ENCODE data around the gene SYTL3. TPM values are rescaled to one million over a fixed set of nuclear protein-coding genes. Genes with fewer than 3 reads are reported as not detected.

The SYTL3 gene
- total RNA-seq, 4 donors from 2014 or later, result 2.4 to 6.4 (median 2.9) TPM

DNA sequence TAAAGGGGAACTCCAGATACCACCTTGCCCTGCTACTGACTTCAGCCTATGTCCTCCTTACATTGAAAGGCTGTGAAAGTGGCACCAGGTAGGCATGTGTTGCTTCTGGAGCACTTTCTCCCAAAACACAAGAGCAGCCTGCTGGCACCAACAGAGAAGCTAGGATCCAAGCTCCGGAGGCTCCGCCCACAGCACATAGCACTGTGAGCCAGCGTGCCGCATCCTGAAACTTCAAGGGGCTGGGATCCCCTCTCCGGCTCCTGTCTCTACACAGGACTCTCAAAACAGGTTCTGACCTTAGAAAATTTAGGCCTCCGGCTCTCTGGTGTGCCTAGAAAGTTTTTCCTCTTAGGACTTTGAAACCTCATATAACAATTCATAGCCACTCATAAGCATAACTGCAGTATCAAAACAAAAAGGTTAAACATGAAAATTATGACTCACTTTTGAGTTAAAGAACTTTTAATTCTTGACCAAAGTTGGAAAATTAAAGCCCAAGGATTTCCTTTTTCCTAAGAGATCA is 128.2 kb downstream of the SYTL3 start:
- WGBS, 2 donors (ENCODE audit: low coverage in 1 of 2), result 45 to 62% methylated on average over 4 to 6 of the region's 6 CpGs
- no peaks in the 10 kb centered on the region for H3K27me3 ChIP-seq
- H3K4me1 ChIP-seq, result peaks cover 7 to 64% (median 33%) of the 10 kb centered on the region in 4 donors
- no peak overlapping the region for H3K4me3 ChIP-seq
- peaks cover 0 to 31% (median 13%) of the 10 kb centered on the region in 4 donors for H3K36me3 ChIP-seq
- peak; percentile 52 for DNase-seq
- H3K27ac ChIP-seq, result peak overlapping the region; percentile 56 to 71 (median 69)
- no peaks in the 10 kb centered on the region for H3K9me3 ChIP-seq
- TF ChIP-seq EP300 (IDR thresholded peaks at IDR 0.05; ENCODE audit: low read depth) (no peak), POLR2AphosphoS5 (IDR thresholded peaks at IDR 0.05) (no peak), POLR2A (IDR thresholded peaks at IDR 0.05) (no peak)
- TF ChIP-seq, protein P1, sequence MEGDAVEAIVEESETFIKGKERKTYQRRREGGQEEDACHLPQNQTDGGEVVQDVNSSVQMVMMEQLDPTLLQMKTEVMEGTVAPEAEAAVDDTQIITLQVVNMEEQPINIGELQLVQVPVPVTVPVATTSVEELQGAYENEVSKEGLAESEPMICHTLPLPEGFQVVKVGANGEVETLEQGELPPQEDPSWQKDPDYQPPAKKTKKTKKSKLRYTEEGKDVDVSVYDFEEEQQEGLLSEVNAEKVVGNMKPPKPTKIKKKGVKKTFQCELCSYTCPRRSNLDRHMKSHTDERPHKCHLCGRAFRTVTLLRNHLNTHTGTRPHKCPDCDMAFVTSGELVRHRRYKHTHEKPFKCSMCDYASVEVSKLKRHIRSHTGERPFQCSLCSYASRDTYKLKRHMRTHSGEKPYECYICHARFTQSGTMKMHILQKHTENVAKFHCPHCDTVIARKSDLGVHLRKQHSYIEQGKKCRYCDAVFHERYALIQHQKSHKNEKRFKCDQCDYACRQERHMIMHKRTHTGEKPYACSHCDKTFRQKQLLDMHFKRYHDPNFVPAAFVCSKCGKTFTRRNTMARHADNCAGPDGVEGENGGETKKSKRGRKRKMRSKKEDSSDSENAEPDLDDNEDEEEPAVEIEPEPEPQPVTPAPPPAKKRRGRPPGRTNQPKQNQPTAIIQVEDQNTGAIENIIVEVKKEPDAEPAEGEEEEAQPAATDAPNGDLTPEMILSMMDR (IDR thresholded peaks at IDR 0.05), result no peak
- in situ Hi-C loops (cut with MboI; ENCODE audit: low pct_ligation_motif_present in 1 of 4, low pct_unique_long_range_greater_than_20kb in 1 of 4, low sequenced_read_pairs in 3 of 4), result no loop called here
- intact Hi-C loops (cut with DNase I; ENCODE audit: low total_unique reads), result no loop called here

DNA sequence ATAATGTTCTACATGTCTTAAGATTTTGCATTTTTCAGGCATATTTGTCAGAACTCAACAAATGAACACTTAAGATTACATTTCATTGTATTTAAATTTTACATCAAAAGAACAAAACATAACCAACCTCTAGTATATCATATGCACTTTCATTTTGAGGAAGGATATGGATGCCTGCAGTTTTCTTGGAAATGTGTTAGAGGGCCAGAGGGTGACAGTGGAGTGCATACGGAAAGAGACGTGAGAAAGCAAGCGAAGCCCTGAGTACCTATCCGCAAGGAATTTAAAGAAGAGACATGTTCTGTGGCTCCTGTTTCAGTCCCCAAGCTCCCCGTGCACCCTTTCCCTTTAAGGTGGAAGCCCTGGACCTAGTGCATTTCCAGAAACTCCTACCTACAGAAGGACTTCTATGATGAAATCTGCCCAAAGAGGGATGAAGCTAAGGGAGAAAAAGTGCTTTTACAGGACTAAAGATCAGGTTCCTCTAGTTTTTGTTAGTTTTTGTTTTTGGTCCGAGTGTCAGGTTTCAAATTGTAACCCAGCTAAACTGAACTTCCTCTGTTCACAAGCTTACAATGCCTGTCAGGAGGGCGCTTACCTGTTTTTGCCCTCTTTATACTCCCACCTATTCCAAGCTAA is 130.5 kb downstream of the SYTL3 start:
- no peak for DNase-seq
- Histone ChIP-seq H3K4me1 (peaks cover 0 to 46% (median 18%) of the 10 kb centered on the region in 4 donors), H3K4me3 (no peak overlapping the region), H3K9me3 (no peaks in the 10 kb centered on the region), H3K36me3 (peaks cover 0 to 53% (median 25%) of the 10 kb centered on the region in 4 donors), H3K27me3 (no peaks in the 10 kb centered on the region), H3K27ac (peak overlapping the region in 3 of 4 donors; percentile 39 to 56 (median 51))
- TF ChIP-seq POLR2A (IDR thresholded peaks at IDR 0.05), result no peak
- TF ChIP-seq, protein P1 (IDR thresholded peaks at IDR 0.05), result no peak
- TF ChIP-seq POLR2AphosphoS5 (IDR thresholded peaks at IDR 0.05), result no peak
- whole genome bisulfite sequencing, 2 donors (ENCODE audit: low coverage in 1 of 2), result 91 to 95% methylated on average over 6 to 7 of the region's 7 CpGs
- intact Hi-C loops (cut with DNase I; ENCODE audit: low total_unique reads) (no loop called here), in situ Hi-C loops (cut with MboI; ENCODE audit: low pct_ligation_motif_present in 1 of 4, low pct_unique_long_range_greater_than_20kb in 1 of 4, low sequenced_read_pairs in 3 of 4) (no loop called here)

DNA sequence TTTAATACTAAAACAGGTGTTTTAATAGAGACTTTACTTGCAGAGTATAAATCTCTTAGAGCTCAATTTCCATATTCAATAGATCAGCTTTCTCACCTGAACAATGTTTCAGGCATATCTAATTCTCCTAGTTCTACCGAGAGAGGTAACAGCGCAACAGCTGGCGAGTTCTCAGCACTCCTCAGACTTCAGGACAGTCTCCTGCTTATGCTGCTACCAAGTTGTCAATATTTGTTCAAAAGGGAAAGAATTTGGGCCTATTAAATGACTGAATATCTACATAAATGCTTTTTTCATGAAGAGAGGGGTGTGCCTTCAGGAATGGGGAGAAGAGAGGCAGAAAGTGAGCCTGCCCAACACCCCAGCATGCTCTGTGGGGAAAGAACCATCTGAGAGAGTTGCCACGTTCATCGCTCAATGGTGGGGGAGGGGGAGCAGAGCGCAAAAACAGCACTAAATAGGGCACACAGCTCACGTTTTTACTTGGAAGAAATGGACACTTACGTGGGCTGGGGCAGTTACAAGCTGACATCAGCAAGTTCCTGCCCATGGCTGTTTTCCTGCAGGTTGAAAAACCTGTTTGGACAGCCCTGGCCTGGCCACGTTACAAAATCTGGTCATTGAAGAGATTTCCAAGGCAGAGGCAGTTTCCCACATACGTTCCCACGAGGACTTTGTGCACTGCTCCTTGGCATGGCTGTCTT is 131.3 kb downstream of the SYTL3 start:
- intact Hi-C loops (cut with DNase I; ENCODE audit: low total_unique reads) (no loop called here), in situ Hi-C loops (cut with MboI; ENCODE audit: low pct_ligation_motif_present in 1 of 4, low pct_unique_long_range_greater_than_20kb in 1 of 4, low sequenced_read_pairs in 3 of 4) (no loop called here)

More for the DNA sequence above, 131.3 kb downstream of the SYTL3 start:
- Histone ChIP-seq H3K27me3 (no peaks in the 10 kb centered on the region), H3K4me1 (peaks cover 0 to 46% (median 18%) of the 10 kb centered on the region in 4 donors), H3K27ac (peak overlapping the region; percentile 39 to 56 (median 53)), H3K9me3 (no peaks in the 10 kb centered on the region), H3K36me3 (peaks cover 0 to 55% (median 25%) of the 10 kb centered on the region in 4 donors), H3K4me3 (no peak overlapping the region)
- no peak for TF ChIP-seq POLR2A (IDR thresholded peaks at IDR 0.05)
- TF ChIP-seq, protein P1 (IDR thresholded peaks at IDR 0.05), result no peak
- no peak for TF ChIP-seq EP300 (IDR thresholded peaks at IDR 0.05; ENCODE audit: low read depth)
- peak in 2 of 3 donors; percentile 67 for TF ChIP-seq POLR2AphosphoS5 (IDR thresholded peaks at IDR 0.05)
- DNase-seq, result peak; percentile 82
- WGBS, 2 donors (ENCODE audit: low coverage in 1 of 2), result 58 to 80% methylated on average over 1 to 11 of the region's 11 CpGs
